Progenitor cell of endocrine pancreas (in vitro differentiated cells): ENCODE data around the gene TCF15. TPM values are rescaled to one million over a fixed set of nuclear protein-coding genes. Genes with fewer than 3 reads are reported as not detected.
A peak's percentile ranks its signal among the peaks of the same experiment; 100 is the strongest.

Source experiments
- DNase-seq: peaks from one replicate; pipeline ENCODE4 v3.0.0; 2021; ENCODE audit warnings: low spot score; ENCODE audit not compliant: unreplicated experiment
- H3K27ac Mint-ChIP-seq: 2 replicates; pipeline ENCODE4 v1.8.0; 2021; ENCODE audit warnings: mild to moderate bottlenecking, moderate library complexity, mixed read lengths
- H3K27me3 Mint-ChIP-seq: 2 replicates; pipeline ENCODE4 v1.8.0; 2021; ENCODE audit warnings: mixed read lengths
- H3K36me3 Mint-ChIP-seq: 2 replicates; pipeline ENCODE4 v1.8.0; 2022; ENCODE audit warnings: mixed read lengths; ENCODE audit not compliant: insufficient read depth
- H3K4me1 Mint-ChIP-seq: 2 replicates; pipeline ENCODE4 v1.8.0; 2021; ENCODE audit warnings: low read depth, mixed read lengths
- H3K4me3 Mint-ChIP-seq: 2 replicates; pipeline ENCODE4 v1.8.0; 2021; ENCODE audit warnings: low read depth, mild to moderate bottlenecking, moderate library complexity, mixed read lengths
- H3K9me3 Mint-ChIP-seq: 2 replicates; pipeline ENCODE4 v1.8.0; 2021; ENCODE audit warnings: low read depth, mixed read lengths
- total RNA-seq: library from RNA; stranded (reverse); gene quantifications from 2 replicates; pipeline ENCODE4 v1.2.1, GENCODE V29; 2021
- TF ChIP-seq, protein P1 (sequence below): fragments of 200-600 bp; sonication (generic); IDR thresholded peaks from one replicate; pipeline ENCODE4 v1.5.0; 2021; ENCODE audit warnings: antibody characterized with exemption, mild to moderate bottlenecking; ENCODE audit not compliant: unreplicated experiment

Gene TCF15
- total RNA-seq, 1 donor from 2014 or later, result not detected

- TF ChIP-seq, protein P1, sequence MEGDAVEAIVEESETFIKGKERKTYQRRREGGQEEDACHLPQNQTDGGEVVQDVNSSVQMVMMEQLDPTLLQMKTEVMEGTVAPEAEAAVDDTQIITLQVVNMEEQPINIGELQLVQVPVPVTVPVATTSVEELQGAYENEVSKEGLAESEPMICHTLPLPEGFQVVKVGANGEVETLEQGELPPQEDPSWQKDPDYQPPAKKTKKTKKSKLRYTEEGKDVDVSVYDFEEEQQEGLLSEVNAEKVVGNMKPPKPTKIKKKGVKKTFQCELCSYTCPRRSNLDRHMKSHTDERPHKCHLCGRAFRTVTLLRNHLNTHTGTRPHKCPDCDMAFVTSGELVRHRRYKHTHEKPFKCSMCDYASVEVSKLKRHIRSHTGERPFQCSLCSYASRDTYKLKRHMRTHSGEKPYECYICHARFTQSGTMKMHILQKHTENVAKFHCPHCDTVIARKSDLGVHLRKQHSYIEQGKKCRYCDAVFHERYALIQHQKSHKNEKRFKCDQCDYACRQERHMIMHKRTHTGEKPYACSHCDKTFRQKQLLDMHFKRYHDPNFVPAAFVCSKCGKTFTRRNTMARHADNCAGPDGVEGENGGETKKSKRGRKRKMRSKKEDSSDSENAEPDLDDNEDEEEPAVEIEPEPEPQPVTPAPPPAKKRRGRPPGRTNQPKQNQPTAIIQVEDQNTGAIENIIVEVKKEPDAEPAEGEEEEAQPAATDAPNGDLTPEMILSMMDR, result no peak
- peaks cover 7% of the 10 kb centered on the region for H3K27me3 Mint-ChIP-seq
- H3K36me3 Mint-ChIP-seq, result no peaks in the 10 kb centered on the region
- H3K9me3 Mint-ChIP-seq, result no peaks in the 10 kb centered on the region
- H3K4me1 Mint-ChIP-seq, result no peaks in the 10 kb centered on the region
- DNase-seq, result no peak
- no peak overlapping the region for H3K27ac Mint-ChIP-seq
- no peak overlapping the region for H3K4me3 Mint-ChIP-seq
Measured at GRCh38 chr20:600141-600540, 10.0 kb downstream of the TCF15 start.

GRCh38 chr20:598133-598850 lies 11.8 kb downstream of the TCF15 start:
- no peak overlapping the region for H3K27ac Mint-ChIP-seq
- H3K27me3 Mint-ChIP-seq, result no peaks in the 10 kb centered on the region
- H3K4me3 Mint-ChIP-seq, result no peak overlapping the region
- no peaks in the 10 kb centered on the region for H3K36me3 Mint-ChIP-seq
- TF ChIP-seq, protein P1, result no peak
- H3K9me3 Mint-ChIP-seq, result no peaks in the 10 kb centered on the region
- no peak for DNase-seq
- H3K4me1 Mint-ChIP-seq, result no peaks in the 10 kb centered on the region

GRCh38 chr20:597560-597959 lies 12.5 kb downstream of the TCF15 start:
- Mint-ChIP-seq H3K27ac (no peak overlapping the region), H3K27me3 (peaks cover under 1% of the 10 kb centered on the region), H3K4me1 (no peaks in the 10 kb centered on the region), H3K36me3 (no peaks in the 10 kb centered on the region), H3K4me3 (no peak overlapping the region), H3K9me3 (no peaks in the 10 kb centered on the region)
- TF ChIP-seq, protein P1, result no peak
- DNase-seq, result no peak

- no peak overlapping the region for H3K4me3 Mint-ChIP-seq
- no peaks in the 10 kb centered on the region for H3K9me3 Mint-ChIP-seq
- peaks cover 15% of the 10 kb centered on the region for H3K27me3 Mint-ChIP-seq
- TF ChIP-seq, protein P1, result no peak
- DNase-seq, result no peak
- no peaks in the 10 kb centered on the region for H3K4me1 Mint-ChIP-seq
- H3K27ac Mint-ChIP-seq, result no peak overlapping the region
- no peaks in the 10 kb centered on the region for H3K36me3 Mint-ChIP-seq
Measured at GRCh38 chr20:595330-596308, 14.5 kb downstream of the TCF15 start.

- TF ChIP-seq, protein P1, result no peak
- Mint-ChIP-seq H3K36me3 (no peaks in the 10 kb centered on the region), H3K4me3 (no peak overlapping the region), H3K27me3 (peaks cover 21% of the 10 kb centered on the region), H3K9me3 (no peaks in the 10 kb centered on the region), H3K27ac (peak overlapping the region; percentile 69), H3K4me1 (no peaks in the 10 kb centered on the region)
- DNase-seq, result no peak
Measured at GRCh38 chr20:592506-592905, 17.6 kb downstream of the TCF15 start.
